B cell (primary cell): ENCODE measurements around the gene ABTB2. TPM values are rescaled to one million over a fixed set of nuclear protein-coding genes. Genes with fewer than 3 reads are reported as not detected.

Source experiments
- ATAC-seq: fragments of 200-7000 bp; cut with Tn5 transposase; one replicate; pipeline ENCODE4 v1.10.0; 2021; ENCODE audit warnings: low read depth, mild to moderate bottlenecking, moderate number of reproducible peaks, moderate library complexity
- CTCF ChIA-PET: fragments of 350-600 bp; sonication (Branson Sonifier 250); formaldehyde crosslinking; loops from one replicate; lab custom pipeline; 2021; ENCODE audit warnings: antibody characterized with exemption, inconsistent platforms; lab: Charles Lee
- POLR2A ChIA-PET: fragments of 350-600 bp; sonication (Branson Sonifier 250); formaldehyde crosslinking; loops from one replicate; lab custom pipeline; 2021; ENCODE audit warnings: antibody characterized with exemption; lab: Charles Lee
- DNase-seq: peaks from one replicate; pipeline ENCODE4 v3.0.0; 2013
- H2AFZ ChIP-seq: 2 replicates; pipeline ENCODE4 v1.6.1; 2012; ENCODE audit warnings: mild to moderate bottlenecking, low read depth, low read length; ENCODE audit not compliant: insufficient read depth, poor library complexity, severe bottlenecking
- H3K27ac ChIP-seq, 2 donors: 1 replicate in 1 of 2; 2 replicates in 1 of 2; pipeline ENCODE4 v1.5.1; 2012 to 2013; ENCODE audit warnings: low read length in 2 of 2, mild to moderate bottlenecking in 2 of 2, moderate library complexity in 1 of 2
- H3K27me3 ChIP-seq, 4 experiments: fragments of 200-600 bp in 1 of 4; sonication (generic) in 1 of 4; replicated peaks in 1 of 4; 1 replicate in 2 of 4; 2 replicates in 2 of 4; pipeline versions ENCODE4 v1.6.1 to v1.7.0; 2013 to 2016; ENCODE audit warnings: low read length in 3 of 4, mild to moderate bottlenecking in 2 of 4, mixed read lengths in 1 of 4, moderate library complexity in 1 of 4; ENCODE audit not compliant: insufficient read depth in 4 of 4, control insufficient read depth in 3 of 4; ENCODE audit errors: control extremely low read depth in 1 of 4
- H3K36me3 ChIP-seq, 2 experiments: replicated peaks in 1 of 2; 1 replicate in 1 of 2; 2 replicates in 1 of 2; pipeline versions ENCODE4 v1.6.1 to v1.7.1; 2013; ENCODE audit warnings: low read length in 1 of 2; ENCODE audit not compliant: insufficient read depth in 2 of 2, control insufficient read depth in 1 of 2; ENCODE audit errors: control extremely low read depth in 1 of 2, extremely low read depth in 1 of 2
- H3K4me1 ChIP-seq, 2 donors: fragments of 200-600 bp in 1 of 2; sonication (generic) in 1 of 2; 1 replicate in 1 of 2; 2 replicates in 1 of 2; pipeline versions ENCODE4 v1.5.1 to v1.6.1; 2013 to 2017; ENCODE audit warnings: low read length in 2 of 2; ENCODE audit not compliant: control insufficient read depth in 2 of 2, insufficient read depth in 2 of 2
- H3K4me2 ChIP-seq: replicated peaks from 2 replicates; pipeline ENCODE3; 2012; ENCODE audit warnings: mild to moderate bottlenecking, low read depth, low read length; ENCODE audit not compliant: poor library complexity, severe bottlenecking
- H3K4me3 ChIP-seq, 5 experiments: fragments of 200-600 bp in 1 of 5; sonication (generic) in 1 of 5; 1 replicate in 3 of 5; 2 replicates in 2 of 5; pipeline versions ENCODE4 v1.5.1 to v1.7.0; 2011 to 2016; ENCODE audit warnings: low read length in 4 of 5, mild to moderate bottlenecking in 4 of 5, low read depth in 2 of 5, control low read depth in 1 of 5, moderate library complexity in 1 of 5; ENCODE audit not compliant: insufficient read depth in 1 of 5; ENCODE audit errors: control extremely low read depth in 1 of 5, extremely low read depth in 1 of 5
- H3K79me2 ChIP-seq: fragments of 200-600 bp; sonication (generic); one replicate; pipeline ENCODE4 v1.6.0; 2016; ENCODE audit warnings: low read length; ENCODE audit not compliant: control insufficient read depth, insufficient read depth
- H3K9ac ChIP-seq: fragments of 200-600 bp; sonication (generic); 2 replicates; pipeline ENCODE4 v1.6.1; 2017; ENCODE audit warnings: mild to moderate bottlenecking, low read length, moderate library complexity
- H3K9me3 ChIP-seq, 3 donors: one replicate each; pipeline versions ENCODE4 v1.6.1 to v1.7.1; 2013; ENCODE audit warnings: low read length in 2 of 3; ENCODE audit not compliant: control insufficient read depth in 2 of 3, insufficient read depth in 1 of 3; ENCODE audit errors: control extremely low read depth in 1 of 3
- H4K20me1 ChIP-seq: 2 replicates; pipeline ENCODE4 v1.6.0; 2012; ENCODE audit warnings: mild to moderate bottlenecking, low read length; ENCODE audit not compliant: insufficient read depth, control insufficient read depth, poor library complexity, severe bottlenecking
- H3K27ac Mint-ChIP-seq: one replicate; pipeline ENCODE4 v1.8.0; 2021; ENCODE audit warnings: mixed read lengths
- H3K27me3 Mint-ChIP-seq: one replicate; pipeline ENCODE4 v1.8.0; 2021; ENCODE audit warnings: mixed read lengths
- H3K4me1 Mint-ChIP-seq: one replicate; pipeline ENCODE4 v1.8.0; 2021; ENCODE audit warnings: mixed read lengths
- H3K4me3 Mint-ChIP-seq: one replicate; pipeline ENCODE4 v1.8.0; 2021; ENCODE audit warnings: mixed read lengths
- H3K9me3 Mint-ChIP-seq: one replicate; pipeline ENCODE4 v1.8.0; 2022; ENCODE audit warnings: mixed read lengths; ENCODE audit not compliant: insufficient read depth
- CTCF ChIP-seq: fragments of 200-600 bp; IDR thresholded peaks from one replicate; pipeline ENCODE4 v1.8.0; 2022; ENCODE audit warnings: antibody characterized with exemption, mild to moderate bottlenecking
- EZH2 ChIP-seq: IDR thresholded peaks from 2 replicates; pipeline ENCODE4 v1.6.1; 2012; ENCODE audit warnings: borderline replicate concordance, low read depth, mild to moderate bottlenecking, moderate library complexity, low read length; ENCODE audit not compliant: insufficient read depth, poor library complexity, severe bottlenecking
- WGBS: methylation state at CpG from one replicate; pipeline ENCODE4 v1.1.5; 2013; ENCODE audit warnings: missing lambda C conversion rate; ENCODE audit not compliant: insufficient coverage; 5-methylcytosine and 5-hydroxymethylcytosine counted together
- intact Hi-C: fragments of 100-400 bp; cut with micrococcal nuclease; formaldehyde crosslinking; loops from one replicate; pipeline ENCODE4 v1.10.0; 2022
- polyA plus RNA-seq: library from polyadenylated mRNA; depleted of rRNA; stranded (reverse); fragments of >200 nt; gene quantifications from 2 replicates; pipeline ENCODE4 v1.2.3, GENCODE V29; 2012
- total RNA-seq, 2 donors: library from RNA; stranded (reverse); fragments of 120-200 nt in 1 of 2; gene quantifications; 1 replicate in 1 of 2; 2 replicates in 1 of 2; pipeline versions ENCODE4 v1.2.3 to v1.2.4, GENCODE V29; 2013 to 2022

Gene ABTB2
- total and polyA plus RNA-seq, 2 donors (not counting 1 experiment from before 2014, with no cell fraction given): 0.30 to 5.9 TPM

DNA sequence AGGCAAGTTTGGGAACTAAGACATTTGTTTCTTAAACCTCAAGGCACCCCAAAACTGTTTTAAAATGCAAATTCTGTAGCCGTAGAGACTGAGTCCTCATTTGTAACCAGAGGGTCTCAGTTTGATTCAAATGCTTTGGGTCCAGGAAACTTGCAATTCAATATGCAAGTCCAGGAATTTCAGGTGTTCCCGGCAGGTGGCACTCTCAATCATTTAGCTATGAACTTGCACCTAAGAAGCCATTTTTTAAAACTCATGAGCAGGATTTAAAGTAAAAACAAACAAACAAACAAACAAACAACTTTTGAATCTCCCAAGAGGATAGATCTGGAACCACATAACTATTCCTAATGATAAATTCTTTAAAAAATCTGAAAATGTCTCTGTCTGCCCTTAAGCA, 8.7 kb upstream of the ABTB2 start:
- DNase-seq (no peak), ATAC-seq (no peak)
- Histone ChIP-seq H3K27ac (no peak overlapping the region), H3K27me3 (peaks cover 0 to 6% (median 4%) of the 10 kb centered on the region in 4 experiments), H2AFZ (no peak overlapping the region), H3K36me3 (no peaks in the 10 kb centered on the region), H3K9ac (no peak overlapping the region), H4K20me1 (no peaks in the 10 kb centered on the region), H3K4me3 (no peak overlapping the region), H3K79me2 (no peaks in the 10 kb centered on the region), H3K9me3 (no peaks in the 10 kb centered on the region), H3K4me1 (no peaks in the 10 kb centered on the region), H3K4me2 (no peak overlapping the region)
- H3K9me3 Mint-ChIP-seq: no peaks in the 10 kb centered on the region
- intact Hi-C loops: no loop called here
- TF ChIP-seq CTCF (no peak), EZH2 (no peak)
- ChIA-PET CTCF (interaction anchor here (0.7 to 6.5 kb wide), 6 partner anchors 102 to 196 kb away, joined by 3 to 56 read pairs (median 7); no protein-coding TSS in a partner anchor), POLR2A (no interaction called here)
- no peak overlapping the region for H3K4me3 Mint-ChIP-seq
- H3K27me3 Mint-ChIP-seq: peaks cover 38% of the 10 kb centered on the region
- H3K4me1 Mint-ChIP-seq: no peaks in the 10 kb centered on the region
- no peak overlapping the region for H3K27ac Mint-ChIP-seq
- 50% methylated on average over 2 of the region's 2 CpGs for WGBS

DNA sequence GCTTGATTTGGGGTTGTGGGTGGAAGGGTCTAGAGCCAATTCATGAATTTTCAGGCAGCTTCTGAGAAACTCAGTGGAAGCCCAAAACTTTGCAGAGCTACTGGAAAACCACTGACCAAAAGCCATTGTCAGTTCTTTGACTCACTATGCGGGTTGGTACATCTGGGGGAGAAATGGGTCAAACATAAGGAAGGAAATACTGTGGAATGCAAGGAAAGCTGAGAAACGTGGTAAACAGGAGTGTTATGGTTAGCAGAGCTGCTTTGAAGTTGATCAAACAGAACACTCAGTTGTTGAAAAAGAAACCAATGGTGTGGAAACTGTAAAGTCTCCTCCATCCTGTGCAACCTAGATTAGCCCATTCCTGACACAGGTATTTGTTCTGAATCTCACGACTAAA, 6.3 kb upstream of the ABTB2 start:
- no peak overlapping the region for H3K4me2 ChIP-seq
- POLR2A ChIA-PET: no interaction called here

More for the DNA sequence above, 6.3 kb upstream of the ABTB2 start:
- peaks cover 2% of the 10 kb centered on the region for H3K4me1 Mint-ChIP-seq
- Histone ChIP-seq H3K9me3 (no peaks in the 10 kb centered on the region), H2AFZ (no peak overlapping the region), H3K36me3 (no peaks in the 10 kb centered on the region), H3K27ac (no peak overlapping the region), H3K27me3 (peaks cover 0 to 11% (median 8%) of the 10 kb centered on the region in 4 experiments), H3K79me2 (no peaks in the 10 kb centered on the region), H3K4me1 (peaks cover 0 to 3% of the 10 kb centered on the region in 2 donors), H3K4me3 (no peak overlapping the region), H4K20me1 (no peaks in the 10 kb centered on the region), H3K9ac (no peak overlapping the region)
- DNase-seq (no peak), ATAC-seq (no peak)
- no peak for TF ChIP-seq EZH2
- no peak for TF ChIP-seq CTCF
- intact Hi-C loops: no loop called here
- H3K4me3 Mint-ChIP-seq: no peak overlapping the region
- H3K27me3 Mint-ChIP-seq: peaks cover 54% of the 10 kb centered on the region
- WGBS: 38% methylated on average over 2 of the region's 3 CpGs
- H3K27ac Mint-ChIP-seq: no peak overlapping the region
- CTCF ChIA-PET: interaction anchor here (0.6 to 6.5 kb wide), 5 partner anchors 173 to 557 kb away, joined by 3 to 56 read pairs (median 3); no protein-coding TSS in a partner anchor
- H3K9me3 Mint-ChIP-seq: no peaks in the 10 kb centered on the region
